ENCODE results near the gene TRIM15.
"Not testable (repeated sequence)": the region's sequence is repeated elsewhere in the genome, so short reads cannot be mapped to it uniquely, and the experiment has no call there.

Gene TRIM15

GRCh38 chr6:30214657-30214982, 51.3 kb downstream of the TRIM15 start:
- Histone ChIP-seq H3K4me3 (ENCODE audit: low read depth, low read length) (peak overlapping the region; percentile 89), H3K27ac (no peak overlapping the region), H3K36me3 (replicated peaks) (no peaks in the 10 kb centered on the region), H3K27me3 (replicated peaks) (no peaks in the 10 kb centered on the region)
- in situ Hi-C loops (cut with HindIII; ENCODE audit: low pct_ligation_motif_present, low sequenced_read_pairs) = no loop called here
- TF ChIP-seq CTCF (IDR thresholded peaks at IDR 0.05; ENCODE audit: low read depth, low read length, missing control alignments) = no peak
- no peak for DNase-seq

- no peak for DNase-seq
- H3K4me3 ChIP-seq (ENCODE audit: low read depth, low read length) = no peak overlapping the region
- TF ChIP-seq CTCF (IDR thresholded peaks at IDR 0.05; ENCODE audit: low read depth, low read length, missing control alignments) = no peak
- no peaks in the 10 kb centered on the region for H3K27me3 ChIP-seq (replicated peaks)
- no peaks in the 10 kb centered on the region for H3K36me3 ChIP-seq (replicated peaks)
- in situ Hi-C loops (cut with HindIII; ENCODE audit: low pct_ligation_motif_present, low sequenced_read_pairs) = no loop called here
- H3K27ac ChIP-seq = no peak overlapping the region
These were observed 52.8 kb downstream of the TRIM15 start for GRCh38 chr6:30216096-30216495.

GRCh38 chr6:30219244-30219643, 55.9 kb downstream of the TRIM15 start:
- Histone ChIP-seq H3K27me3 (replicated peaks) (no peaks in the 10 kb centered on the region), H3K4me3 (ENCODE audit: low read depth, low read length) (no peak overlapping the region), H3K36me3 (replicated peaks) (no peaks in the 10 kb centered on the region), H3K27ac (no peak overlapping the region)
- in situ Hi-C loops (cut with HindIII; ENCODE audit: low pct_ligation_motif_present, low sequenced_read_pairs) = no loop called here
- DNase-seq = peak; percentile 45
- peak; percentile 92 for TF ChIP-seq CTCF (IDR thresholded peaks at IDR 0.05; ENCODE audit: low read depth, low read length, missing control alignments)

GRCh38 chr6:30221395-30221794, 58.0 kb downstream of the TRIM15 start:
- H3K4me3 ChIP-seq (ENCODE audit: low read depth, low read length); H3K27ac ChIP-seq; H3K36me3 ChIP-seq (replicated peaks); H3K27me3 ChIP-seq (replicated peaks); DNase-seq; in situ Hi-C loops (cut with HindIII; ENCODE audit: low pct_ligation_motif_present, low sequenced_read_pairs): not testable (repeated sequence)

- H3K27me3 ChIP-seq (replicated peaks); in situ Hi-C loops (cut with HindIII; ENCODE audit: low pct_ligation_motif_present, low sequenced_read_pairs); H3K36me3 ChIP-seq (replicated peaks); DNase-seq; H3K4me3 ChIP-seq (ENCODE audit: low read depth, low read length); H3K27ac ChIP-seq: not testable (repeated sequence)
These were observed 58.6 kb downstream of the TRIM15 start for GRCh38 chr6:30221956-30222355.

All from brain microvascular endothelial cell (primary cell).